SK-N-SH (cell line): ENCODE measurements around the gene MANSC4.

ENCODE experiments used
- EP300 ChIP-seq, 2 experiments: IDR thresholded peaks; 2 replicates each; pipeline versions ENCODE4 v1.4.0 to v1.6.1; 2012; ENCODE audit warnings: borderline replicate concordance in 1 of 2, low read depth in 1 of 2, low read length in 1 of 2
- EZH2phosphoT487 ChIP-seq: fragments of 200-600 bp; sonication (generic); IDR thresholded peaks from 2 replicates; pipeline ENCODE4 v1.6.1; 2017; ENCODE audit warnings: low read depth, mixed run types, mild to moderate bottlenecking, antibody characterized with exemption, moderate library complexity, borderline replicate concordance
- IRF3 ChIP-seq: fragments of 150-350 bp; IDR thresholded peaks from 2 replicates; pipeline ENCODE4 v1.6.1; 2016; ENCODE audit warnings: mild to moderate bottlenecking, low read depth, low read length
- MXI1 ChIP-seq: IDR thresholded peaks from 2 replicates; pipeline ENCODE4 v1.6.1; 2012; ENCODE audit warnings: mild to moderate bottlenecking, low read depth, low read length, improper control_type of control experiment
- POLR2AphosphoS5 ChIP-seq: IDR thresholded peaks from 2 replicates; pipeline ENCODE4 v1.6.1; 2012; ENCODE audit warnings: low read depth, low read length
- RXRA ChIP-seq: IDR thresholded peaks from 2 replicates; pipeline ENCODE4 v1.4.0; 2012; ENCODE audit warnings: low read depth, mild to moderate bottlenecking, borderline replicate concordance
- SMC3 ChIP-seq: IDR thresholded peaks from 2 replicates; pipeline ENCODE4 v1.6.1; 2012; ENCODE audit warnings: low read depth, low read length, improper control_type of control experiment
- TAF1 ChIP-seq: IDR thresholded peaks from 2 replicates; pipeline ENCODE4 v1.6.1; 2012; ENCODE audit warnings: low read depth, mild to moderate bottlenecking, low read length, moderate library complexity, borderline replicate concordance
- TCF12 ChIP-seq: IDR thresholded peaks from 2 replicates; pipeline ENCODE4 v1.4.0; 2012
- YY1 ChIP-seq: IDR thresholded peaks from 2 replicates; pipeline ENCODE4 v1.4.0; 2012; ENCODE audit warnings: low read depth, mild to moderate bottlenecking
- TF ChIP-seq, protein P1 (sequence below): fragments of 200-600 bp; sonication (generic); IDR thresholded peaks from 2 replicates; pipeline ENCODE4 v1.6.1; 2017; ENCODE audit warnings: antibody characterized with exemption, mild to moderate bottlenecking, moderate library complexity
- TF ChIP-seq, protein P2 (sequence below): IDR thresholded peaks from 2 replicates; pipeline ENCODE4 v1.4.0; 2012; ENCODE audit warnings: low read depth

DNA sequence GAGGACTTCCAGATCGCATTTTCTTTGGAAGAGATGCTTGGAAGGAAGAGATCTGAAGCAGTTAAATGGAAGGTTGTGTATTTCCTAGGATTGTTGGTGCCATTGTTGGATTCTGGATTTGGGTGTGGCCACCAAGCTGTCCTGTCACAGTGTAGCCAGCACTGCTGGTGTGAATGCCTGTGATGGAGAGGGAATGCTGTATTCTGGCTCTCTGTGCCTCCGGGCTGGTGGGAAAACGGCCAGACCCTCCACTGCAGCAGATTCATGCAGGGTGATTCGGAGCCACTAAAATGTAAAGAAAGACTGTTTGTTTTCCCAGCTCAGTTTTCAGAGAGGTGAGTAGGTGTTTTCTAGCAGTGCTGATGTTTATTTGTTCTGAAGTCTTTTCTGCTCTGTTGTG, 30.7 kb upstream of the MANSC4 start:
- TF ChIP-seq, protein P1, sequence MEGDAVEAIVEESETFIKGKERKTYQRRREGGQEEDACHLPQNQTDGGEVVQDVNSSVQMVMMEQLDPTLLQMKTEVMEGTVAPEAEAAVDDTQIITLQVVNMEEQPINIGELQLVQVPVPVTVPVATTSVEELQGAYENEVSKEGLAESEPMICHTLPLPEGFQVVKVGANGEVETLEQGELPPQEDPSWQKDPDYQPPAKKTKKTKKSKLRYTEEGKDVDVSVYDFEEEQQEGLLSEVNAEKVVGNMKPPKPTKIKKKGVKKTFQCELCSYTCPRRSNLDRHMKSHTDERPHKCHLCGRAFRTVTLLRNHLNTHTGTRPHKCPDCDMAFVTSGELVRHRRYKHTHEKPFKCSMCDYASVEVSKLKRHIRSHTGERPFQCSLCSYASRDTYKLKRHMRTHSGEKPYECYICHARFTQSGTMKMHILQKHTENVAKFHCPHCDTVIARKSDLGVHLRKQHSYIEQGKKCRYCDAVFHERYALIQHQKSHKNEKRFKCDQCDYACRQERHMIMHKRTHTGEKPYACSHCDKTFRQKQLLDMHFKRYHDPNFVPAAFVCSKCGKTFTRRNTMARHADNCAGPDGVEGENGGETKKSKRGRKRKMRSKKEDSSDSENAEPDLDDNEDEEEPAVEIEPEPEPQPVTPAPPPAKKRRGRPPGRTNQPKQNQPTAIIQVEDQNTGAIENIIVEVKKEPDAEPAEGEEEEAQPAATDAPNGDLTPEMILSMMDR, result no peak
- no peak for TF ChIP-seq EP300 (IDR thresholded peaks at IDR 0.05; ENCODE audit: borderline replicate concordance in 1 of 2, low read depth in 1 of 2, low read length in 1 of 2)
- no peak for TF ChIP-seq IRF3
- no peak for TF ChIP-seq MXI1
- TF ChIP-seq POLR2AphosphoS5, result no peak
- TF ChIP-seq RXRA, result no peak
- TF ChIP-seq SMC3, result no peak
- no peak for TF ChIP-seq TCF12
- no peak for TF ChIP-seq YY1
- TF ChIP-seq EZH2phosphoT487, result no peak
- no peak for TF ChIP-seq TAF1
- TF ChIP-seq, protein P2, sequence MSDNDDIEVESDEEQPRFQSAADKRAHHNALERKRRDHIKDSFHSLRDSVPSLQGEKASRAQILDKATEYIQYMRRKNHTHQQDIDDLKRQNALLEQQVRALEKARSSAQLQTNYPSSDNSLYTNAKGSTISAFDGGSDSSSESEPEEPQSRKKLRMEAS, result no peak
